Erythroblast (primary cell): Measurements from ENCODE around the gene CTNNA3.
"Not testable (repeated sequence)": the region's sequence is repeated elsewhere in the genome, so short reads cannot be mapped to it uniquely, and the experiment has no call there.

Source experiments
- DNase-seq, 2 experiments: peaks; one replicate each; lab custom pipeline; 2025; lab: John Stamatoyannopoulos, UW
- GATA1 ChIP-seq: IDR thresholded peaks from 2 replicates; pipeline ENCODE4 v1.6.1; 2011; ENCODE audit warnings: low read depth, mild to moderate bottlenecking, control low read depth, low read length, moderate library complexity
- POLR2A ChIP-seq: IDR thresholded peaks from 2 replicates; pipeline ENCODE4 v1.6.1; 2011; ENCODE audit warnings: mild to moderate bottlenecking, low read length

The CTNNA3 gene

GRCh38 chr10:67224553-67224952 lies 471.4 kb downstream of the CTNNA3 start:
- no peak for DNase-seq
- no peak for TF ChIP-seq GATA1
- no peak for TF ChIP-seq POLR2A

GRCh38 chr10:67222934-67223333 lies 473.1 kb downstream of the CTNNA3 start:
- DNase-seq, result no peak
- TF ChIP-seq GATA1 (no peak), POLR2A (no peak)

GRCh38 chr10:67221939-67222494 lies 474.0 kb downstream of the CTNNA3 start:
- TF ChIP-seq POLR2A (no peak), GATA1 (no peak)

GRCh38 chr10:67211680-67212079 lies 484.3 kb downstream of the CTNNA3 start:
- no peak for TF ChIP-seq GATA1
- TF ChIP-seq POLR2A, result no peak
- no peak for DNase-seq

More at GRCh38 chr10:67221939-67222494, 474.0 kb downstream of the CTNNA3 start:
- DNase-seq, result no peak

GRCh38 chr10:67207923-67208322 lies 488.1 kb downstream of the CTNNA3 start:
- not testable (repeated sequence) for DNase-seq

GRCh38 chr10:67200913-67201564 lies 495.0 kb downstream of the CTNNA3 start:
- no peak for DNase-seq
- no peak for TF ChIP-seq GATA1
- TF ChIP-seq POLR2A, result no peak

- no peak for TF ChIP-seq POLR2A
- TF ChIP-seq GATA1, result no peak
- no peak for DNase-seq
These were observed 520.6 kb downstream of the CTNNA3 start for GRCh38 chr10:67175354-67175753.

GRCh38 chr10:67173787-67174186 lies 522.2 kb downstream of the CTNNA3 start:
- no peak for DNase-seq
- TF ChIP-seq GATA1, result no peak
- no peak for TF ChIP-seq POLR2A

- DNase-seq, result no peak
- TF ChIP-seq POLR2A (no peak), GATA1 (no peak)
These were observed 524.0 kb downstream of the CTNNA3 start for GRCh38 chr10:67171970-67172369.

GRCh38 chr10:67156239-67156638 lies 539.8 kb downstream of the CTNNA3 start:
- no peak for TF ChIP-seq POLR2A
- no peak for DNase-seq

GRCh38 chr10:67151471-67151870 lies 544.5 kb downstream of the CTNNA3 start:
- DNase-seq, result no peak
- no peak for TF ChIP-seq GATA1
- TF ChIP-seq POLR2A, result no peak

GRCh38 chr10:67144530-67144929 lies 551.5 kb downstream of the CTNNA3 start:
- no peak for DNase-seq
- TF ChIP-seq GATA1 (no peak), POLR2A (no peak)

GRCh38 chr10:67141300-67141699 lies 554.7 kb downstream of the CTNNA3 start:
- no peak for DNase-seq
- TF ChIP-seq POLR2A (no peak), GATA1 (no peak)

- no peak for DNase-seq
- TF ChIP-seq POLR2A, result no peak
- TF ChIP-seq GATA1, result no peak
These were observed 555.4 kb downstream of the CTNNA3 start for GRCh38 chr10:67140641-67141040.

- DNase-seq, result no peak
- TF ChIP-seq POLR2A (no peak), GATA1 (no peak)
These were observed 568.6 kb downstream of the CTNNA3 start for GRCh38 chr10:67127441-67127840.
